Ovary (tissue), 3 donors: ENCODE results near the gene KIR2DL1.
"Not testable (repeated sequence)": the region's sequence is repeated elsewhere in the genome, so short reads cannot be mapped to it uniquely, and the experiment has no call there.

Experiments used
- CTCF ChIP-seq, 3 donors: fragments of 450-650 bp in 2 of 3; fragments of 200-600 bp in 1 of 3; IDR thresholded peaks; one replicate each; pipeline versions ENCODE4 v1.5.1 to v1.8.0; 2016 to 2022; ENCODE audit warnings: antibody characterized with exemption in 3 of 3, mild to moderate bottlenecking in 1 of 3
- EP300 ChIP-seq: sonication (generic); formaldehyde crosslinking; IDR thresholded peaks from one replicate; pipeline ENCODE4 v1.6.1; 2017; ENCODE audit warnings: antibody characterized with exemption
- POLR2A ChIP-seq: fragments of 450-650 bp; IDR thresholded peaks from one replicate; pipeline ENCODE4 v1.6.1; 2017; ENCODE audit warnings: antibody characterized with exemption, mild to moderate bottlenecking, moderate library complexity
- donor health status: DM: no; HTN: no; CAD: no.

- TF ChIP-seq CTCF (IDR thresholded peaks at IDR 0.05); EP300; POLR2A: not testable (repeated sequence)
Measured at GRCh38 chr19:54775095-54775815, 5.7 kb downstream of the KIR2DL1 start.
